Activated T-cell treated with anti-CD3 and anti-CD28 coated beads for 4 hours (primary cell): ENCODE measurements around the gene PEG3.

Experiments used
- DNase-seq: peaks from one replicate; pipeline ENCODE4 v3.0.0-alpha.2; 2020

Gene PEG3

DNA sequence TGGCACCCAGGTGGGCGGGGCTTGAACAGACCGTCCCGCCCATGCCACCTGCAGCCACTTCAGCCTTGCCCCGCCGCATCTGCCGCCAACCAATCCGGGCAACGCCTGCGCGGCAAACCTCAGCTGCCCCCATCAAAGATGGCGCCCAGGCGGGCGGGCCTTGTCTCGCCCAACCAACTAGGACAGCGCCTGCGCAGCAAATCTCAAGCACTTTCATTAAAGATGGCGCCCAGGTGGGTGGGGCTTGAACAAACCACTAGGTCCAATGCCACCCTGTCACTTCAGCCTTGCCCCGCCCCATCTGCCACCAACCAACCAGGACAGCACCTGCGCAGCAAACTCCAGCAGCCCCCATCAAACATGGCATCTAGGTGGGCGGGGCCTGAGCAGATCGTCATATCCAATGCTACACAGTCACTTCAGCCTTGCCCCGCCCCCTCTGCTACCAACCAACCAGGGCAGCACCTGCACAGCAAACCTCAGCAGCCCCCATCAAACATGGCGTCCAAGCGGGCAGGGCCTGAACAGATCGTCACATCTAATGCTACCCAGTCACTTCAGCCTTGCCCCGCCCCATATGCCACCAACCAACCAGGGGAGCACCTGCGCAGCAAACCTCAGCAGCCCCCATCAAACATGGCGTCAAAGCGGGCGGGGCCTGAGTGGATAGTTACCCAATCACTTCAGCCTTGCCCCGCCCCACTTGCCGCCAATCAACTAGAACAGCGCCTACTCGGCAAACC lies 1.4 kb downstream of the PEG3 start:
- DNase-seq = no peak

DNA sequence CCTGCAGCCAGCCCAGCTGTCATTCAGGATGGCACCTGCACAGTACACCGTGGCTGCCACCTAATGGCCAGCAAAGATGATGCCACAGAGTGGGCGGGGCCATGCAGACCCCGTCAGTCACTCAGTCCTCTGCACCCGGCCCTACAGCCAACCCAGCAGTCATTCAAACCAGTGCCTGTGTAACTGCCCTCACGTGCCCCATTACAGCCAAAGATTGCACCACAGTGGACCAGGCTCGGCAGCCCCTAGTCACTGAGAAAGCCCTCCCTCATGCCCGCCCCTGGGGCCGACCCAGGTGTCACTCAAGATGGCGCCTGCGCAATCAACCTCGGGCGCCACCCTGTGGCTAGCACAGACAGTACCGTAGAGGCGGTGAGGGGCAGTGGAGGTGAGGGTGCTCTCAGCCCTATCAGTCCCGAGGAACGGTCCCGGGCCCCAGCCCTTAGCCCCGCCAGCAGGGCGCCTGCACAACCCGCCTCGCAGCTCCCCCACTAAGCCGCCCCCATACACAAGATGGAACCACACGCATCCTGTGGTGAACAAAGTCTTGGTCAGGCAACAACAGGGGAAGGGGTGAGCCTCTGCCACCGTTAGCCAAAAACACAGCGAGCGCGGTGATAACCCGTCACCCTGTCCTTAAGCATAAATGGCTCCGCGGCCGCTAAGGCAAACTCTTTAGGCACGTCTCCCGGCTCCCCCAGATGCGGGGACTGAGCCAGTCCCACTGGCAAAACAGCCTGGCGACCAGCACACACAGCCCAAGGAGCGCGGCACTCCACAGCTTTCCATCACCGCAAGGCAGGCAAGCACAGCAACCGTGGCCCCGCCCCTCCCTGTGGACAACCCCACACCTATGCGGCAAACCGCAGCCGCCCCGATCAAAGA lies 2.3 kb downstream of the PEG3 start:
- DNase-seq = no peak

DNA sequence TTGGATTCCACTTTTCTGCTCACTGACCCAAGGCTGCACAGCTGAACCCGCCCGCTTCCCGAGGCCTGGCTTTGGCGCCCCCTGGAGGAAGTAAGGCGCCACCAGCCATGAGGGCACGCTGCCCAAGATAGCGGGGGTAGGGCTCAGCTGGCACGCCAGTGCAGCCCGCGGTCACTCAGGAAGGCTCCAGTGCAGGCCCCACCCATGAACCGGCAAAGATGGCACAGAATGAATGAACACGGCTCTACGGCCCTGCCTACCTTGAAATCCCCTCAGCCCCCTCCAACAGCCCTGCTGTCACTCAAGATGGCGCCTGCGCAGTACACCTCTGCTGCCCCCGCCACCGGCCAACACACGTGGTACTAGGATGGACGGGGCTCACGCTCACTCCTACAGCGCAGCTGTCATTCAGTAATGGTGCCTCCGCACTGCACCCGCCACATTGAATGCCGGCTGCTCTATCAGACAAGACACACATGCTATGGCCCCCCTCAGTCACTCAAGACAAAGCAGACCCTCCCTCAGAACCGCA lies 3.0 kb downstream of the PEG3 start:
- no peak for DNase-seq

DNA sequence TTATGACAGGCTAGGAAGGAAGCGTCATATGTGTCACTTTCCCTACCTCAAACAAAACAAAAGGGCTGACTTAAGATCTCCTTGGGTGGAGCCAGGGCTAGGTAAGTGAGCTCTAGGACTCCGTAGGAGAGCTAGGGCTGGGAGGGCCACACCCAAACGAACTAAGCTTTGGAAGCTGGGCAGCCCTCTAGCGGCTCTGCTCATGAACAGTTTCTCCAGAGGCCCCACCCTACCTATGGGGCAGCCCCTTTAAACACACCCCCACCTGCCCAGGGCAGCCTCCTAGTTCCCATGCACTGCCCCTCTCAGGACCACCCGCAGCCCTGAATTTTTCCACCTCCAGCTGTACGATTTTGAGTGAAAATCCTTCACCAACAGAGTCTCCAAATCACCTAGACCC lies 3.5 kb downstream of the PEG3 start:
- DNase-seq = no peak

GRCh38 chr19:56836059-56836458 lies 4.5 kb downstream of the PEG3 start:
- DNase-seq = no peak

- DNase-seq = no peak
These were observed 5.1 kb downstream of the PEG3 start for GRCh38 chr19:56835401-56835800.

DNA sequence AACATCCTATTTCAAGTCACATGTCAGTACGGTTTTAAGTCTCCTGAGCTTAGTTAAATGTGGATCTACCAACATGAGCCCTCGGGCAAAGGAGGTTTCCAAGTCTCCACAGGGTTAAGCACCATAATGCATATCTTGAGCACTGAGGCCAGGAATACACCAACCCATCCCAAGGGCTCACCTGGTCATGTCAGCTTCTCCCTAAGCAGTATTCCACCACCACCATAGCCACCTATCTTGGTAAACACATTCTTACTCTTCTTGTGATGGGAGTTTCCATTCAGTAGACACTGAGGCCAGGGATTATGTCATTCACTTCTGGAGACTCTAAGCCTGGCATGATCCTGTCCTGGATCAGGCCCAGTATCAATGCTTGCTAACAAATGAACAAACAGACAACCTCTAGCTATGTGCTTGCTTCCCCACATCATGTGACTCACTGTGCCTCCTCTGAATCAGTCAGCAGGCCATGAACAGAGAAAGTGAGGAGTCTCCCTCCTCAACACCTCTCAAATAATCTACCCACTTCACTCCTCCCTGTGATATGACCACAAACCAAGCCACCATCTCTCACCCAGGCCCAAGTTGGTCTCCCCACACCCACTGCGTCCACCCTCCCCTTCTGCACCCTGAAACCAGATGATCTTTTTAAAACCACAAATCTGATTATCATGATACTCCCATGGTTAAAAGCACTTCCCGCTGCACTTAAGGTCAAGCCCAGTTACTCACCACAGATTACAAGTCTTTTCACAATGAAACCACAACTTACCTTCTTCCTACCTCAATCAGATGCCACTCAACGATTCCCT lies 5.8 kb downstream of the PEG3 start:
- no peak for DNase-seq

DNA sequence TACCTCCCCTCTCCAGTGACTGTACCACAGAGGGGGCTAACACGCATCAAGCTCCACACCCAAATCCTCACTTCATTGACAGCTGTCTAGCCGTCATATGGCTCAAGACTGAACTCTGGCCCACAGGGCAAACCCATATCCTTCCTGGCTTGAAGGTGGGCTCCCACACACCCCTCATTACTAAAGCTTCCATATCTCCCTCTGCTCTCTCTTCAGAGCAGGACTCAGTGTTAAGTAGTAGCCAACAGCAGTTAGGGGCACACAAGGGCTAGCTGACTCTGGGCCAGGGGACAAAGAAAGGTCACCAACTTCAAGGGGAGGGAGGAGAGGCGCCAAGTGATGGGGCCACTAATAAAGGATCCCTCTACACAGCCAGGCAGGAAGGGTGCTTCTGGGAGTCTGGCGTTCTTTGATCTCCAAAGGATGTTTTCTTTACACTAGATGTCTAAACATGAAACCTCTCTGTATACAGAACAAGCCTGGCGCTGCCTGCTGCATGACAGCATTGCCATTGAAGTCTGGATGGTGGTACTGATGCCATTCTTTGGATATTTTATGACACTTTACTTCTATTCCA lies 8.1 kb downstream of the PEG3 start:
- no peak for DNase-seq

DNA sequence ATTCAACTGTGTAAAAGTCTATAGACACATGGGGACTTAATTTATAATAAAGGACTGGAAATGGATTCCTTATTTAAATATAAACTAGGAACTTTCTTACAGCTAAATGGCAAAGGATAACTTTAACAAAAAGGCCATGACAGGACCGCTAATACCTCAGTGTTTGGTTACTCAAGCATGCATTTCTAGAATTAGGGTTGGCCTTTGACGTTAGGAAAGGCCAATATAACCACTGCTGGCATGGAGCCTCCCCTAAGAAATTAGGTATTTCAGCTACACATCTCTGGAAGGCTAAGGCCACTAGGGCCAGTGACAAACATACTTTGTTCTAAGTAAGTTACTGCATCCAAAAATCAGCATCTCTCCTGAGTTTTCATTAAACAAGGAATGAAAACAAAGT lies 9.3 kb downstream of the PEG3 start:
- DNase-seq = no peak

- no peak for DNase-seq
These were observed 10.9 kb downstream of the PEG3 start for GRCh38 chr19:56829596-56829995.

DNA sequence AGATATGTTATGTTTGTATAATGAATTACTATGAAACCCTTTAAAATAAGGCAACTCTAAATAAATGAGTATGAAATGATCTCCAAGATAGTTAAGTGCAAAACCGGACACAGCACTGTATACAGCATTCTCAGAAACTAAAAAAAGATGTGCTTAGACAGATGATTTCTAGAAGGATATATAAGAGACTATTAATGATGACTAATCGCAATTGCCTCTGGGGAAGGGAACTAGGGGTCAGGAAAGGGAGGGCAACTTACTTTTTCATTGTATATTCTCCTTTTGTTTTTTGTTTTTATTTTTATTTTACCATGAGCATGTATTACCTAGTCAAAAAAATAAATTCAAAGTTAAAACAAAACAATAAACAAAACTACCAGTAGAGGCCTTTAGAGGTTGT lies 12.8 kb downstream of the PEG3 start:
- DNase-seq = no peak

GRCh38 chr19:56823956-56824355 lies 16.6 kb downstream of the PEG3 start:
- no peak for DNase-seq

GRCh38 chr19:56823417-56823816 lies 17.1 kb downstream of the PEG3 start:
- DNase-seq = no peak

DNA sequence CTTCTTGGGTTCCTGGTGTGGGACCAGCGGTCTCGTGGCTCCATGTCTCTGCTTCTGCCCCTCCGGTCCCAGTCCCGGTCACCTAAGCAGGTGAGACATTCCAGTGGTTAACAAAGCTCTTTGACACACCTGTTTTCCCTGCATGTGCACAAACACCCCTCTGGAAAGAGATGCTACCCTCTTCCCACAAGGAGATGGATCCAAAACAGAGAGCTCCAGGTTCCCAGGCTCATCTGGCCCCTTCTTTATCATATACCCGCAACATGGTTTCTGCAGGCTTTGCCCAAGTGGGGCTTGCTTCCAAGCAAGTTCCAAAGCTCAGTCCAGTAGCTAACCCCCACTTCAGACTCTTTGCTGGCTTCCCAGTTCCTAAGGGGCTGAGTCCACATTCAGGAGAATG lies 17.8 kb downstream of the PEG3 start:
- DNase-seq = no peak

DNA sequence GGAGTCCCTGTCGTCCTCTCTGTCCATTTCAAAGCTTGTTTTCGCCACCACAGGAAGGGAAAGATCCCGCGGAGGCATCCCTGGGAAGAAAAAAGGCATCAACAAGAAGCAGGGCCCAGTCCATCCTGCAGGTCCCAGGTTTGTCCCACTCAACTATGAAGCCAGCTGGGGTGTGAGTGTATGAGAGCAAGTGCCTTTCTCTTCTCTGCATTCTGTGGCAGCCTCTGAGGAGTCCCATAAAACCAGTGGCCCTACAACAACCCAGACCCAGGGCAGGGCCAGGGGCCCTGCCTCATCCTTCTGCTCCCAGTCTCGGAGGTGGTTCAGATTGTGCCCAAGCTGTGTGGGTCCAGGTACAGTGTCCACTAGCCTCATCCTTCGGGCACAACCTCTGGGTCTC lies 18.9 kb downstream of the PEG3 start:
- no peak for DNase-seq

DNA sequence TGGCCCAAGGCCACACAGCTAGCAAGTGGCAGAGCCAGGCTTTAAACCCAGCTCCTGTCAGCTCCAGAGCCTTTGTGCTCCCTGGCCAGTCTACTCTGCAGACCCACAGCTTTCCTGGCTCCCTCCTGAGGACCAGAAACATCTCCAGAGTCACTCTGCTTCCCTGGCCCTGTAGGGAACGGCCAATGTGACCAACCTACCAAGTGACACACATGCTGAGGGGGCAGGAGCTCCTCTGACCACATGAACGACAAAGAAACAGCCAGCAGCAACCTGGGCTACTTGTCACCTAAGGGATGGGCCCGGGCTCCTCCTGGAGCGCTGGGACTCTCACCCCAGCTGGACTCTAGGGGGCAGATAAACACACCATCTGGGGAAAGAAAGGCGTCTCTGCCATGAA lies 19.3 kb downstream of the PEG3 start:
- no peak for DNase-seq

GRCh38 chr19:56819166-56819565 lies 21.4 kb downstream of the PEG3 start:
- DNase-seq = no peak

DNA sequence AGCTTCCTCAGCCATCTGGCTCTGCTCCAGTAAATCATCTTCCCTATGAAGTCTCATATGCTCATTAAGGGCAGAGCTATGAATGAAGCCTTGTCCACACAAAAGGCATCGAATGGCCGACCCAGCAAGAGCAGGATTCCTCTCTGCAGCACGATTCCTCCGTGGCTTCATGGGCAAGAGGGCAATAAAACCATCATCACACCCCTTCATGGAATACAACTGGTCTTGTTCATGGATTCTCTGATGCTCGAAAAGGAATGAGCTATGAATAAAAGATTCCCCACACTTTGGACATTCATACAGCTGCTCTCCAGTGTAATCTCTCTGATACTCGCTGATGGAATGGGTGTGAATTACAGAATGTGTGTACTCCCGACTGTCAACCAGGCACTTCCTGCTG lies 25.9 kb downstream of the PEG3 start:
- DNase-seq = no peak

GRCh38 chr19:56813531-56813930 lies 27.0 kb downstream of the PEG3 start:
- DNase-seq = no peak

DNA sequence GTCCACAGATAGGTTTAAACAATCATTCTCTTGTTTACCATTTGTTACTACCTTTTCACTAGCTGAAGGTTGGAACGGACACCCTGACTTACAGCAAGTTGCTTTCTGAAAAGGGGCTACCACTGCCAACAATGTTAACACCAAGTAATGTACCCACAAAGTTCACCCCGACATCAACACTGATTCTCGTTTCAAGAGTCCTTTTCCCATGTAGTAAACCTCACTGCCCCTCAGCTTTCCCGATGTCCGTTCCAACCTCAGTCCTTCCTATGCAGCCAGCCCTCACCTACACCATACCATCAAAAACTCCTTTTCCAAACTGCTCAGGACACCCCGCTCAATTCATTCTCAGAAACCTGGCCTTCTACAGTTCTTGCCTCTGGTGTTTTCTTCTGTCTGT lies 29.0 kb downstream of the PEG3 start:
- DNase-seq = no peak

- DNase-seq = no peak
These were observed 30.3 kb downstream of the PEG3 start for GRCh38 chr19:56810260-56810659.

GRCh38 chr19:56808717-56809392 lies 31.7 kb downstream of the PEG3 start:
- no peak for DNase-seq
